Kidney epithelial cell (primary cell): ENCODE data around the gene FNDC5. TPM values are rescaled to one million over a fixed set of nuclear protein-coding genes. Genes with fewer than 3 reads are reported as not detected.

Experiments
- DNase-seq: peaks from one replicate; pipeline ENCODE4 v3.0.0-alpha.2; 2010; ENCODE audit warnings: low read depth
- H3K27me3 ChIP-seq: 2 replicates; pipeline ENCODE4 v1.6.0; 2011; ENCODE audit warnings: low read length; ENCODE audit not compliant: control insufficient read depth, insufficient read depth
- H3K36me3 ChIP-seq: 2 replicates; pipeline ENCODE4 v1.5.1; 2011; ENCODE audit warnings: low read length; ENCODE audit not compliant: control insufficient read depth, insufficient read depth
- H3K4me3 ChIP-seq: 2 replicates; pipeline ENCODE4 v1.5.1; 2011; ENCODE audit warnings: low read depth, mild to moderate bottlenecking, control low read depth, low read length
- CTCF ChIP-seq: IDR thresholded peaks from 2 replicates; pipeline ENCODE4 v1.5.1; 2011; ENCODE audit warnings: mild to moderate bottlenecking, moderate library complexity, low read length, control low read depth, inconsistent platforms; ENCODE audit not compliant: insufficient read depth, poor library complexity, severe bottlenecking
- total RNA-seq: library from RNA; depleted of rRNA; stranded (reverse); fragments of >200 nt; gene quantifications from 2 replicates; pipeline ENCODE4 v1.2.3, GENCODE V29; 2015

FNDC5 gene
- total RNA-seq, 1 donor from 2014 or later, result 0.08 TPM

GRCh38 chr1:32816676-32817158 lies 54.0 kb downstream of the FNDC5 start:
- Histone ChIP-seq H3K27me3 (no peaks in the 10 kb centered on the region), H3K4me3 (peak overlapping the region; percentile 84), H3K36me3 (no peaks in the 10 kb centered on the region)
- TF ChIP-seq CTCF, result no peak
- DNase-seq, result no peak

GRCh38 chr1:32813941-32814739 lies 56.6 kb downstream of the FNDC5 start:
- H3K27me3 ChIP-seq, result no peaks in the 10 kb centered on the region
- DNase-seq, result no peak
- no peak overlapping the region for H3K4me3 ChIP-seq
- TF ChIP-seq CTCF, result no peak
- H3K36me3 ChIP-seq, result peaks cover 3% of the 10 kb centered on the region

Other genes with a start within 250 kb of the FNDC5 start
- 38.0 and 38.2 TPM in 2 replicates for gene ZBTB8OS, start 220.4 kb downstream of the FNDC5 start, total RNA-seq
- 216 and 245 TPM in 2 replicates for gene RBBP4, start 219.7 kb downstream of the FNDC5 start, total RNA-seq
- gene SYNC, start 168.1 kb downstream of the FNDC5 start, total RNA-seq, result 2.7 and 3.8 TPM in 2 replicates
- 167 and 175 TPM in 2 replicates for gene YARS1, start 53.6 kb downstream of the FNDC5 start, total RNA-seq
- gene S100PBP, start 53.3 kb downstream of the FNDC5 start, total RNA-seq, result 11.2 and 12.7 TPM in 2 replicates
- not detected in 2 replicates for gene HPCA, start 15.6 kb upstream of the FNDC5 start, total RNA-seq
- 99.0 and 162 TPM in 2 replicates for gene TMEM54, start 30.5 kb upstream of the FNDC5 start, total RNA-seq
- 32.8 and 33.7 TPM in 2 replicates for gene RNF19B, start 93.9 kb upstream of the FNDC5 start, total RNA-seq
- gene AK2, start 166.0 kb upstream of the FNDC5 start, total RNA-seq, result 156 and 161 TPM in 2 replicates
- gene AZIN2, start 210.2 kb upstream of the FNDC5 start, total RNA-seq, result 2.8 and 4.0 TPM in 2 replicates